Right cardiac atrium (tissue), 5 donors: ENCODE data around the gene FBLN7. TPM values are rescaled to one million over a fixed set of nuclear protein-coding genes. Genes with fewer than 3 reads are reported as not detected.

Experiments used
- ATAC-seq, 2 donors: fragments of 200-7000 bp; cut with Tn5 transposase; one replicate each; pipeline versions ENCODE4 v1.8.0 to v1.9.1; 2020; ENCODE audit warnings: moderate library complexity in 2 of 2, mild to moderate bottlenecking in 1 of 2
- DNase-seq, 3 donors: peaks; one replicate each; pipeline ENCODE4 v3.0.0-alpha.2; 2020
- H3K27ac ChIP-seq: one replicate; pipeline ENCODE4 v1.5.1; 2013; ENCODE audit warnings: mild to moderate bottlenecking, low read length, control low read depth, moderate library complexity
- H3K27me3 ChIP-seq: one replicate; pipeline ENCODE4 v1.6.1; 2013; ENCODE audit not compliant: control insufficient read depth, insufficient read depth
- H3K4me1 ChIP-seq: one replicate; pipeline ENCODE4 v1.6.1; 2013; ENCODE audit warnings: low read length; ENCODE audit not compliant: control insufficient read depth, insufficient read depth
- H3K4me3 ChIP-seq: one replicate; pipeline ENCODE4 v1.5.1; 2013; ENCODE audit warnings: low read length, control low read depth
- H3K9me3 ChIP-seq: one replicate; pipeline ENCODE4 v1.6.1; 2013; ENCODE audit warnings: low read length; ENCODE audit not compliant: control insufficient read depth
- WGBS: extraction: QIAGEN DNeasy Blood & Tissue Kit; methylation state at CpG from one replicate; pipeline ENCODE4 v1.1.7; 2013; 5-methylcytosine and 5-hydroxymethylcytosine counted together
- intact Hi-C, 4 donors: fragments of 100-400 bp; cut with DNase I; formaldehyde crosslinking; loops; one replicate each; pipeline versions ENCODE4 v1.11.0 to v1.14.0; 2022 to 2023
- polyA plus RNA-seq: library from polyadenylated mRNA; stranded (reverse); fragments of 200-250 nt; gene quantifications from one replicate; pipeline ENCODE4 v1.2.3, GENCODE V29; 2013
- total RNA-seq, 4 donors: library from RNA; stranded (reverse); fragmentation: NEBNext Ultra II Directional; extraction: Animal tissue kit (Norgen Biotek cat#: 25700); gene quantifications; one replicate each; pipeline ENCODE4 v1.2.1, GENCODE V29; 2021
- donor health status: healthy with polysubstance abuse.
- donor health status: DM: no; HTN: yes; CAD: no.
- donor health status: DM: no; HTN: no; CAD: no.
- donor health status: DM: no; HTN: yes; CAD: no; lungs with severe emphysema.
- donor health status: DM: yes; HTN: yes; CAD: no.

FBLN7 gene
- total and polyA plus RNA-seq, 5 donors = 1.3 to 1.9 (median 1.6) TPM

- 86% methylated on average over 43 of the region's 52 CpGs for WGBS
- intact Hi-C loops = no loop called here
- Histone ChIP-seq H3K9me3 (no peaks in the 10 kb centered on the region), H3K27me3 (no peaks in the 10 kb centered on the region), H3K4me3 (no peak overlapping the region), H3K4me1 (no peaks in the 10 kb centered on the region), H3K27ac (no peak overlapping the region)
- peak in 1 of 3 donors; percentile 20 for DNase-seq
- ATAC-seq = peak in 1 of 2 donors; percentile 10
Measured at GRCh38 chr2:112160283-112161250, 22.4 kb downstream of the FBLN7 start.

DNA sequence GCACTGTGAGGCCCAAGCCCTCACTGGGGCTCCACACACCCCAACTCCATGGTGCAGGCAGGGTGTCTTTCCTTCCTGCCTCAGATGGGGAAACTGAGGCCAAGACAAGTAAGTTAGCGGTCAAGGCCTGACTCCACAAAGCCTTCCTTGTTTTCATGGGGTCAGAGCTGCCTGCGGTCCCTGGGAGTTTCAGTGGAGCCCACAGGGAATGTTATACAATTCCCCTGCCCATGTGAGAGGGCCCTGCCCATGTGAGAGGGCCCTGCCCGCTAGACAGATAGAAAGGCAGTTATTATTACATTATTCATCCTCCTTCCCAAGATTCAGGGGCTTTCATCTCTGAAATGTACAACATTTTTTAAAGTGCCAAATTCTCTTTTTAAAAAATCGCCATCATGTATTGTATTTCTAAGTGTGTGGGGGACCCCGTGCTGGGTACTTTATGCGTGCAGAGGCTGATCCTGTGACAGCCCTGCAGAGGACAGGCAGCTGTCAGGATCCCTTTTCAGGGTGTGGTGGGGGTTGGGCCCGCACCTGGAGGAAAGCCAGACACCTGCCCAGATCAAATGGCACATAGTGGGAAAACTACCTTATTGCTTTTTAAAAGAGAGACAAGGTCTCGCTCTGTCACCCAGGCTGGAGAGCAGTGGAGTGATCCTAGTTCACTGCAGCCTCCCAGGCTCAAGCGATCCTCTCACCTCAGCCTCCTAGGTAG lies 23.4 kb downstream of the FBLN7 start:
- Histone ChIP-seq H3K27me3 (no peaks in the 10 kb centered on the region), H3K4me1 (no peaks in the 10 kb centered on the region), H3K9me3 (no peaks in the 10 kb centered on the region), H3K4me3 (no peak overlapping the region), H3K27ac (no peak overlapping the region)
- intact Hi-C loops = no loop called here
- DNase-seq (no peak), ATAC-seq (no peak)
- WGBS = 93% methylated on average over 9 of the region's 9 CpGs

DNA sequence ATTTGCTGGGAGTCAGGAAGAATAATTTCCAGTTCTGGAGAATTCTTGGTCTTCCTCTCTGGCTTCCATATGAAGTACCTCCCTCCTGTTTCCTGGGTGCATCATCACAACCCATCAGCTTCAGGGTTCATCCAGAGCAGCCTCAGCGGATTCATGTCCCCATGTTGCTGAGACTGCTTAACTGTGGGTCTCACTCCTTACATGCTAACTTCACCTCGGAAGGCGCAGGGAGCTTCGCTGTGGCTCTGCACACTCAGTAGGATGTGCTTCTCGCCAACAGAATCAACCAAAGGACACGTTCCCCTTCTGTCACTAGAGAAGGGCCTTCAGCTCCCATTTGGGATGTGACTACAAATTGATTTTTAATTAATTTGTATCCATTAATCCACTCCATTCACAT lies 24.2 kb downstream of the FBLN7 start:
- Histone ChIP-seq H3K4me3 (no peak overlapping the region), H3K9me3 (no peaks in the 10 kb centered on the region), H3K4me1 (no peaks in the 10 kb centered on the region), H3K27me3 (no peaks in the 10 kb centered on the region), H3K27ac (no peak overlapping the region)
- WGBS = 96% methylated on average over 6 of the region's 6 CpGs
- intact Hi-C loops = no loop called here
- peak in 1 of 3 donors; percentile 28 for DNase-seq
- no peak for ATAC-seq

DNA sequence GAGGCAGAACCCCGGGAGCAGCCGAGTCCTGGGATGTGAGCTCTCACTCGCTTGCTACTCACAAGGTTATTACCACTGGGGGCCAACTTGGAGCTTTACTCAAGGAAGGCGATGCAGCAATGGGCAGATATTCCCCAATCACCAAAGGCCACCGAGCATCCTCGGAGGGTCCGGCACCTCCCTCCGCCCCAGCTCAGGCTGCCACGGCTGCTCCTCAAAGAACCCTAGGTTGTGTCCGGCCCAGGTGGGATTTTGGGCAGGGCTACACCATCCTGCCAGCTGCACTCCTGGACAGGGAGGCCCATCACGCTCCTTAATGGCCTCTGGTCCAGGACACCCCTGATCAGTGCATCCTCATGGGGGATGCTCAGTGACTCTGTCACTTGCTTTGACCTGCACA lies 24.8 kb downstream of the FBLN7 start:
- ATAC-seq (no peak), DNase-seq (peak in 2 of 3 donors; percentile 13 to 24)
- Histone ChIP-seq H3K9me3 (no peaks in the 10 kb centered on the region), H3K4me3 (no peak overlapping the region), H3K27ac (no peak overlapping the region), H3K27me3 (no peaks in the 10 kb centered on the region), H3K4me1 (no peaks in the 10 kb centered on the region)
- 93% methylated on average over 11 of the region's 11 CpGs for WGBS
- intact Hi-C loops = no loop called here

GRCh38 chr2:112163541-112163981 lies 25.4 kb downstream of the FBLN7 start:
- intact Hi-C loops = no loop called here
- no peak overlapping the region for H3K27ac ChIP-seq
- H3K9me3 ChIP-seq = no peaks in the 10 kb centered on the region
- H3K4me1 ChIP-seq = no peaks in the 10 kb centered on the region
- WGBS = 74% methylated on average over 9 of the region's 9 CpGs
- DNase-seq (no peak), ATAC-seq (no peak)
- H3K4me3 ChIP-seq = no peak overlapping the region
- H3K27me3 ChIP-seq = no peaks in the 10 kb centered on the region

- peak in 1 of 3 donors; percentile 21 for DNase-seq
- Histone ChIP-seq H3K4me3 (no peak overlapping the region), H3K9me3 (no peaks in the 10 kb centered on the region), H3K27me3 (no peaks in the 10 kb centered on the region), H3K4me1 (no peaks in the 10 kb centered on the region), H3K27ac (no peak overlapping the region)
- 93% methylated on average over 11 of the region's 11 CpGs for WGBS
- intact Hi-C loops = no loop called here
- no peak for ATAC-seq
Measured at GRCh38 chr2:112164876-112165275, 26.7 kb downstream of the FBLN7 start.

DNA sequence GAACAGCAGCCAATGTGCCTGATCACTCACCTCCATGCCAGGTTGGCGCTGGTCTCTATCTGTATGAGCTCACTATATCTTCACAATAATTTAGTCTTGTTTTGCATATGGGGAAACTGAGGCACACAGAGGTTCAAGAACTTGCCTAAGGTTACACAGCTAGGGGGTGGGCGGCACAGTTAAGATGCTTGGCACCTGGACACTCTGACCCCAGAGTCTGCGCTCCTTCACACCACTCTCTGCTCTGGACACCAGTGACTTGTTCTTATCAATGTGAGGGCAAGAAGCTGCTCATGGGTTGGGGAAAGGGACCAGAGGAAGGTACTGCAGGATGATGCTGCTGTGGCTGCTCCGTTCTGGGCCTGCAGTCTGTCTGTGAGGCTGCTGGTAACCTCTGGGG lies 27.1 kb downstream of the FBLN7 start:
- H3K9me3 ChIP-seq = no peaks in the 10 kb centered on the region
- H3K27ac ChIP-seq = no peak overlapping the region
- DNase-seq (peak in 1 of 3 donors; percentile 22), ATAC-seq (no peak)
- WGBS = 93% methylated on average over 4 of the region's 4 CpGs
- no peak overlapping the region for H3K4me3 ChIP-seq
- no peaks in the 10 kb centered on the region for H3K27me3 ChIP-seq
- no peaks in the 10 kb centered on the region for H3K4me1 ChIP-seq
- intact Hi-C loops = no loop called here

GRCh38 chr2:112166806-112167499 lies 28.8 kb downstream of the FBLN7 start:
- intact Hi-C loops = no loop called here
- ATAC-seq = no peak
- Histone ChIP-seq H3K27ac (no peak overlapping the region), H3K9me3 (no peaks in the 10 kb centered on the region), H3K27me3 (no peaks in the 10 kb centered on the region), H3K4me1 (no peaks in the 10 kb centered on the region), H3K4me3 (no peak overlapping the region)
- peak in 1 of 3 donors; percentile 32 for DNase-seq
- WGBS = 81% methylated on average over 14 of the region's 14 CpGs

GRCh38 chr2:112168422-112169124 lies 30.4 kb downstream of the FBLN7 start:
- Histone ChIP-seq H3K27ac (no peak overlapping the region), H3K27me3 (no peaks in the 10 kb centered on the region), H3K9me3 (no peaks in the 10 kb centered on the region), H3K4me3 (no peak overlapping the region), H3K4me1 (no peaks in the 10 kb centered on the region)
- 84% methylated on average over 10 of the region's 10 CpGs for WGBS
- DNase-seq (no peak), ATAC-seq (no peak)
- intact Hi-C loops = no loop called here

DNA sequence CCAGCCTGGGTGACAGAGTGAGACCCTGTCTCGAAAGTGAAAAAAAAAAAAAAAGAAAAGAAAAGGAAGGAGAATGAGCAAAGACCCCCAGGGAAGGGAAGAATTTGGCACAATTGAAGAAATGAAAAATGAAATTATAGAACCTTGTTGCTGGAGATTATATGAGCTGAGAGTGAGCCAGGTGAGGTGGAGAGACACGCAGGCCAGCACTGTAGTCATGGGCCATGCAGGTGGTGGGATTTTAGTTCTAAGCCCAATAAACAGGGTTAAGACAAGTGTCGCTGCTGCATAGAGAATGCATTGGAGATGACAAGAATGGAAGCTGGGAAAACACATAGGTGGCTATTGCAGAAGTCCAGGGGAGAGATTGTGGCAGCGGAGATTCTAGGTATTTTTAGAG lies 32.3 kb downstream of the FBLN7 start:
- intact Hi-C loops = no loop called here
- no peaks in the 10 kb centered on the region for H3K4me1 ChIP-seq
- no peak overlapping the region for H3K27ac ChIP-seq
- WGBS = 94% methylated on average over 4 of the region's 4 CpGs
- H3K9me3 ChIP-seq = no peaks in the 10 kb centered on the region
- ATAC-seq (no peak), DNase-seq (no peak)
- no peaks in the 10 kb centered on the region for H3K27me3 ChIP-seq
- H3K4me3 ChIP-seq = no peak overlapping the region
